A549 (cell line): Measurements from ENCODE around the gene GPR78. TPM values are rescaled to one million over a fixed set of nuclear protein-coding genes. Genes with fewer than 3 reads are reported as not detected.

Source experiments
- ATAC-seq, 2 experiments: fragments of 200-7000 bp in 1 of 2; fragments of >200 bp in 1 of 2; cut with Nextera tagmentation in 1 of 2; cut with Tn5 transposase in 1 of 2; 3 replicates each; pipeline versions ENCODE4 v1.8.0 to v1.9.1; 2018 to 2020; ENCODE audit warnings: mild to moderate bottlenecking in 1 of 2, moderate library complexity in 1 of 2
- CTCF ChIA-PET: fragments of 300-600 bp; sonication (Branson Sonifier 250); formaldehyde crosslinking; extraction: SDS; loops from one replicate; lab custom pipeline; 2021; ENCODE audit warnings: antibody characterized with exemption, inconsistent platforms; lab: Yijun Ruan, JAX
- POLR2A ChIA-PET: fragments of 350-600 bp; formaldehyde crosslinking; extraction: SDS; loops from one replicate; lab custom pipeline; 2021; ENCODE audit warnings: antibody characterized with exemption, inconsistent platforms; lab: Yijun Ruan, JAX
- DNase-seq, 2 experiments: peaks; one replicate each; pipeline versions ENCODE4 v3.0.0 to v3.0.0-alpha.2; 2011 to 2016; ENCODE audit warnings: low read depth in 1 of 2, low spot score in 1 of 2
- FAIRE-seq: peaks from 2 replicates; lab custom pipeline; 2011; peaks lifted over from hg19 to GRCh38; lab: Jason Lieb, UNC
- H3K27ac ChIP-seq, 2 experiments: fragments of >200 bp; sonication (Bioruptor Twin); formaldehyde crosslinking; 3 replicates each; pipeline ENCODE4 v1.5.1; 2016 to 2017
- H3K4me1 ChIP-seq: fragments of >200 bp; sonication (Bioruptor Twin); formaldehyde crosslinking; 3 replicates; pipeline ENCODE4 v1.6.1; 2016
- H3K4me2 ChIP-seq: fragments of >200 bp; sonication (Bioruptor Twin); formaldehyde crosslinking; 3 replicates; pipeline ENCODE4 v1.6.1; 2016
- H3K4me3 ChIP-seq: fragments of >200 bp; sonication (Bioruptor Twin); formaldehyde crosslinking; 3 replicates; pipeline ENCODE4 v1.5.1; 2016
- H3K9me3 ChIP-seq: fragments of >200 bp; sonication (Bioruptor Twin); formaldehyde crosslinking; 3 replicates; pipeline ENCODE4 v1.6.1; 2016
- CBX2 ChIP-seq: fragments of 200-600 bp; sonication (generic); IDR thresholded peaks from 2 replicates; pipeline ENCODE4 v1.6.1; 2016; ENCODE audit warnings: low read depth, mild to moderate bottlenecking, borderline replicate concordance
- CHD2 ChIP-seq: fragments of 150-350 bp; IDR thresholded peaks from 2 replicates; pipeline ENCODE4 v1.6.1; 2014; ENCODE audit warnings: low read length; ENCODE audit not compliant: partially characterized antibody
- EHF ChIP-seq: fragments of 250-450 bp; sonication (Bioruptor Pico); IDR thresholded peaks from 2 replicates; pipeline ENCODE4 v1.5.0; 2020; ENCODE audit warnings: mild to moderate bottlenecking
- EP300 ChIP-seq, 2 experiments: fragments of >200 bp; sonication (Bioruptor Twin); formaldehyde crosslinking; IDR thresholded peaks; 2 replicates in 1 of 2; 3 replicates in 1 of 2; pipeline ENCODE4 v1.6.1; 2016 to 2017
- ESRRA ChIP-seq: fragments of 150-350 bp; IDR thresholded peaks from 2 replicates; pipeline ENCODE4 v1.6.1; 2014; ENCODE audit warnings: mild to moderate bottlenecking, low read length, borderline replicate concordance
- HES2 ChIP-seq: fragments of >200 bp; sonication (Bioruptor Twin); formaldehyde crosslinking; IDR thresholded peaks from 2 replicates; pipeline ENCODE4 v1.6.1; 2016
- HOXA7 ChIP-seq: fragments of 250-450 bp; sonication (Bioruptor Pico); IDR thresholded peaks from 2 replicates; pipeline ENCODE4 v1.5.0; 2020; ENCODE audit warnings: mild to moderate bottlenecking, moderate library complexity
- HOXB13 ChIP-seq: fragments of 250-450 bp; sonication (Bioruptor Pico); IDR thresholded peaks from 2 replicates; pipeline ENCODE4 v1.5.0; 2020; ENCODE audit warnings: low read depth, mild to moderate bottlenecking, moderate library complexity
- HOXB5 ChIP-seq: fragments of 250-450 bp; sonication (Bioruptor Pico); IDR thresholded peaks from 2 replicates; pipeline ENCODE4 v1.5.0; 2020; ENCODE audit warnings: mild to moderate bottlenecking, moderate library complexity
- JUNB ChIP-seq: fragments of >200 bp; sonication (Bioruptor Twin); formaldehyde crosslinking; IDR thresholded peaks from 2 replicates; pipeline ENCODE4 v1.6.1; 2016
- NPAS2 ChIP-seq: fragments of 250-450 bp; sonication (Bioruptor Pico); IDR thresholded peaks from 2 replicates; pipeline ENCODE4 v1.8.0; 2022; ENCODE audit warnings: mild to moderate bottlenecking, moderate library complexity, borderline replicate concordance
- NR3C1 ChIP-seq: fragments of >200 bp; sonication (Bioruptor Twin); formaldehyde crosslinking; IDR thresholded peaks from 3 replicates; pipeline ENCODE4 v1.6.1; 2017
- PHF8 ChIP-seq: fragments of 200-600 bp; sonication (generic); IDR thresholded peaks from 2 replicates; pipeline ENCODE4 v1.6.1; 2016; ENCODE audit warnings: low read depth, mild to moderate bottlenecking, antibody characterized with exemption, moderate library complexity, borderline replicate concordance
- POLR2AphosphoS2 ChIP-seq: conservative IDR thresholded peaks from 2 replicates; pipeline ENCODE4 v1.6.1; 2012; ENCODE audit warnings: low read length, improper control_type of control experiment, inconsistent platforms
- RARB ChIP-seq: fragments of 250-450 bp; sonication (Bioruptor Pico); IDR thresholded peaks from 2 replicates; pipeline ENCODE4 v1.8.0; 2021; ENCODE audit warnings: mild to moderate bottlenecking, moderate library complexity
- RNF2 ChIP-seq: fragments of 200-600 bp; sonication (generic); IDR thresholded peaks from 2 replicates; pipeline ENCODE4 v1.6.1; 2016; ENCODE audit warnings: low read depth, mild to moderate bottlenecking, antibody characterized with exemption, moderate library complexity, borderline replicate concordance
- TFCP2L1 ChIP-seq: fragments of 250-450 bp; sonication (Bioruptor Pico); IDR thresholded peaks from 2 replicates; pipeline ENCODE4 v1.5.0; 2021; ENCODE audit warnings: mild to moderate bottlenecking
- ZFP36 ChIP-seq: fragments of 450-650 bp; IDR thresholded peaks from 2 replicates; pipeline ENCODE4 v1.6.1; 2014; ENCODE audit warnings: borderline replicate concordance; ENCODE audit not compliant: partially characterized antibody
- ZSCAN20 ChIP-seq: fragments of 250-450 bp; sonication (Bioruptor Pico); IDR thresholded peaks from 2 replicates; pipeline ENCODE4 v1.8.0; 2022; ENCODE audit warnings: mild to moderate bottlenecking, moderate library complexity
- WGBS: methylation state at CpG from one replicate; pipeline ENCODE4 v1.1.6; 2017; ENCODE audit errors: missing lambda C conversion rate; 5-methylcytosine and 5-hydroxymethylcytosine counted together
- polyA plus RNA-seq, 4 experiments: library from polyadenylated mRNA; depleted of rRNA in 3 of 4; stranded (reverse); fragments of >200 nt; fragmentation: RNase III in 1 of 4; extraction: RNeasy Plus Mini Kit Qiagen cat#74134 plus additional on column Dnase treatment in 1 of 4; gene quantifications; 2 replicates in 3 of 4; 3 replicates in 1 of 4; pipeline ENCODE4 v1.2.3, GENCODE V29; 2011 to 2017
- TF ChIP-seq, protein P1 (sequence below): fragments of 250-450 bp; sonication (Bioruptor Pico); IDR thresholded peaks from 2 replicates; pipeline ENCODE4 v1.5.0; 2020; ENCODE audit warnings: low read depth, mild to moderate bottlenecking, moderate library complexity
- TF ChIP-seq, protein P2 (sequence below): fragments of >200 bp; sonication (Bioruptor Twin); formaldehyde crosslinking; IDR thresholded peaks from 3 replicates; pipeline ENCODE4 v1.5.1; 2016
- TF ChIP-seq, protein P3 (sequence below): fragments of 450-650 bp; IDR thresholded peaks from 2 replicates; pipeline ENCODE4 v1.6.1; 2014; ENCODE audit warnings: antibody characterized with exemption
- TF ChIP-seq, protein P4 (sequence below): IDR thresholded peaks from 2 replicates; pipeline ENCODE4 v1.6.1; 2012

GPR78 gene
- polyA plus RNA-seq, 2 of the 4 experiments (the other 2 are of a cell fraction) = 0.09 TPM; not detected in 1

DNA sequence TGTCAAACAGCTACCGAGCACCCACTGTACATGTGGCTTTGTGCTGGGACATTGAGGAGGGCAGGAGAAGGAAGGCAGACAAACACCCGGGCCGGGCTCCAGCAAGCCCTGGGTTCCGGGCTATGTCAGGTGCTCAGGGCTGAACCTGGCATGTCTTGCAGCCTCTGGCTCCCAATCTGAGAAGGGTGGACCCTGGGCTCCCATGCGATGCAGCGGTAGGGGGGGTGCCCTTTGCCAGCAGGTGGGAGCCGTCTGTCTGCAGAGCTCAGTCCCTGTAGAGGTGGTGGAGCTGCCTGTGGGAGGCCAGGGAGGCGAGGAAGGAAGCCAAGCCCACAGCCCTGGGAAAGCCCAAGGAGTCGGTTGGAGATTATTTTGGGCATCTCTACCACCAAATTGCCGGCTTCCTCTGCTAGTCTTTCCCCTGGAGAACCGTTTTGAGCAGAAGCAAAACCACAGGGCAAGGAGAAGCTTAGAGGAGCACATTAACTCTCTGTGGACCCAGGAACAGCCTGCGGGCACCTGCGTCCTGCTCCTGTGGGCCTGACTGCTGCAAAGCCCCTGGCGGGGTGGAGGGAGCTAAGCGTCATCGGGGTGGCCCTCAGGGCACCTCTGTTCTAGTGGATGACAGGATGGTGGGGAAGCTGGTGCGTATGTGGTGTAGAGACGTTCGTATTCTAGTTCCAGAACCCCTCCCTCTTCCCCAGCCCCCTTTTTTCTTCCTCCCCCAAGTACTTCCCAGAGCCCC lies 22.7 kb downstream of the GPR78 start:
- ATAC-seq (no peak), FAIRE-seq (no peak), DNase-seq (no peak)
- no peak overlapping the region for H3K4me3 ChIP-seq
- POLR2A ChIA-PET = no interaction called here
- H3K4me2 ChIP-seq = no peak overlapping the region
- 30% methylated on average over 11 of the region's 19 CpGs for WGBS
- no peaks in the 10 kb centered on the region for H3K9me3 ChIP-seq
- H3K4me1 ChIP-seq = no peaks in the 10 kb centered on the region
- no peak overlapping the region for H3K27ac ChIP-seq
- CTCF ChIA-PET = interaction anchor here (0.7 to 1.7 kb wide), 2 partner anchors 11 to 315 kb away, joined by 3 to 8 read pairs; no protein-coding TSS in a partner anchor
- no peak for TF ChIP-seq PHF8
- TF ChIP-seq, protein P1, sequence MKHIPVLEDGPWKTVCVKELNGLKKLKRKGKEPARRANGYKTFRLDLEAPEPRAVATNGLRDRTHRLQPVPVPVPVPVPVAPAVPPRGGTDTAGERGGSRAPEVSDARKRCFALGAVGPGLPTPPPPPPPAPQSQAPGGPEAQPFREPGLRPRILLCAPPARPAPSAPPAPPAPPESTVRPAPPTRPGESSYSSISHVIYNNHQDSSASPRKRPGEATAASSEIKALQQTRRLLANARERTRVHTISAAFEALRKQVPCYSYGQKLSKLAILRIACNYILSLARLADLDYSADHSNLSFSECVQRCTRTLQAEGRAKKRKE (CRISPR knock-in tag) = no peak
- no peak for TF ChIP-seq RARB (CRISPR knock-in tag)
- no peak for TF ChIP-seq NR3C1
- TF ChIP-seq RNF2 = no peak
- no peak for TF ChIP-seq POLR2AphosphoS2
- TF ChIP-seq EP300 (IDR thresholded peaks at IDR 0.05) = no peak
- no peak for TF ChIP-seq HOXB5 (CRISPR knock-in tag)
- TF ChIP-seq EHF (CRISPR knock-in tag) = no peak
- TF ChIP-seq ZSCAN20 (CRISPR knock-in tag) = no peak

GRCh38 chr4:8603931-8604330 lies 23.7 kb downstream of the GPR78 start:
- no CpG with 5 or more reads among the region's 22 CpGs for WGBS
- DNase-seq = no peak
- H3K9me3 ChIP-seq = no peaks in the 10 kb centered on the region
- no peak for FAIRE-seq
- no peak for ATAC-seq
- no peak overlapping the region for H3K4me3 ChIP-seq
- H3K4me2 ChIP-seq = no peak overlapping the region
- no peaks in the 10 kb centered on the region for H3K4me1 ChIP-seq
- POLR2A ChIA-PET = no interaction called here
- H3K27ac ChIP-seq = no peak overlapping the region
- CTCF ChIA-PET = no interaction called here
- TF ChIP-seq ESRRA = no peak
- no peak for TF ChIP-seq ZFP36
- TF ChIP-seq, protein P2, sequence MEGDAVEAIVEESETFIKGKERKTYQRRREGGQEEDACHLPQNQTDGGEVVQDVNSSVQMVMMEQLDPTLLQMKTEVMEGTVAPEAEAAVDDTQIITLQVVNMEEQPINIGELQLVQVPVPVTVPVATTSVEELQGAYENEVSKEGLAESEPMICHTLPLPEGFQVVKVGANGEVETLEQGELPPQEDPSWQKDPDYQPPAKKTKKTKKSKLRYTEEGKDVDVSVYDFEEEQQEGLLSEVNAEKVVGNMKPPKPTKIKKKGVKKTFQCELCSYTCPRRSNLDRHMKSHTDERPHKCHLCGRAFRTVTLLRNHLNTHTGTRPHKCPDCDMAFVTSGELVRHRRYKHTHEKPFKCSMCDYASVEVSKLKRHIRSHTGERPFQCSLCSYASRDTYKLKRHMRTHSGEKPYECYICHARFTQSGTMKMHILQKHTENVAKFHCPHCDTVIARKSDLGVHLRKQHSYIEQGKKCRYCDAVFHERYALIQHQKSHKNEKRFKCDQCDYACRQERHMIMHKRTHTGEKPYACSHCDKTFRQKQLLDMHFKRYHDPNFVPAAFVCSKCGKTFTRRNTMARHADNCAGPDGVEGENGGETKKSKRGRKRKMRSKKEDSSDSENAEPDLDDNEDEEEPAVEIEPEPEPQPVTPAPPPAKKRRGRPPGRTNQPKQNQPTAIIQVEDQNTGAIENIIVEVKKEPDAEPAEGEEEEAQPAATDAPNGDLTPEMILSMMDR = no peak
- TF ChIP-seq, protein P3, sequence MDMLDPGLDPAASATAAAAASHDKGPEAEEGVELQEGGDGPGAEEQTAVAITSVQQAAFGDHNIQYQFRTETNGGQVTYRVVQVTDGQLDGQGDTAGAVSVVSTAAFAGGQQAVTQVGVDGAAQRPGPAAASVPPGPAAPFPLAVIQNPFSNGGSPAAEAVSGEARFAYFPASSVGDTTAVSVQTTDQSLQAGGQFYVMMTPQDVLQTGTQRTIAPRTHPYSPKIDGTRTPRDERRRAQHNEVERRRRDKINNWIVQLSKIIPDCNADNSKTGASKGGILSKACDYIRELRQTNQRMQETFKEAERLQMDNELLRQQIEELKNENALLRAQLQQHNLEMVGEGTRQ = no peak
- no peak for TF ChIP-seq NPAS2 (CRISPR knock-in tag)
- TF ChIP-seq, protein P4, sequence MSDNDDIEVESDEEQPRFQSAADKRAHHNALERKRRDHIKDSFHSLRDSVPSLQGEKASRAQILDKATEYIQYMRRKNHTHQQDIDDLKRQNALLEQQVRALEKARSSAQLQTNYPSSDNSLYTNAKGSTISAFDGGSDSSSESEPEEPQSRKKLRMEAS = no peak
- no peak for TF ChIP-seq CBX2
- no peak for TF ChIP-seq HES2
- TF ChIP-seq TFCP2L1 (CRISPR knock-in tag) = no peak
- no peak for TF ChIP-seq PHF8
- no peak for TF ChIP-seq JUNB
- no peak for TF ChIP-seq RARB (CRISPR knock-in tag)
- no peak for TF ChIP-seq HOXB13 (CRISPR knock-in tag)
- no peak for TF ChIP-seq CHD2
- TF ChIP-seq HOXB5 (CRISPR knock-in tag) = no peak
- no peak for TF ChIP-seq HOXA7
